NOMO-1 treated with DMSO at 0.1 percent for 48 hours (cell line): Measurements from ENCODE around the gene PLPPR3.

Experiments used
- DNase-seq: peaks from one replicate; lab custom pipeline; 2025; ENCODE audit not compliant: unreplicated experiment; lab: John Stamatoyannopoulos, UW

PLPPR3 gene, protein sequence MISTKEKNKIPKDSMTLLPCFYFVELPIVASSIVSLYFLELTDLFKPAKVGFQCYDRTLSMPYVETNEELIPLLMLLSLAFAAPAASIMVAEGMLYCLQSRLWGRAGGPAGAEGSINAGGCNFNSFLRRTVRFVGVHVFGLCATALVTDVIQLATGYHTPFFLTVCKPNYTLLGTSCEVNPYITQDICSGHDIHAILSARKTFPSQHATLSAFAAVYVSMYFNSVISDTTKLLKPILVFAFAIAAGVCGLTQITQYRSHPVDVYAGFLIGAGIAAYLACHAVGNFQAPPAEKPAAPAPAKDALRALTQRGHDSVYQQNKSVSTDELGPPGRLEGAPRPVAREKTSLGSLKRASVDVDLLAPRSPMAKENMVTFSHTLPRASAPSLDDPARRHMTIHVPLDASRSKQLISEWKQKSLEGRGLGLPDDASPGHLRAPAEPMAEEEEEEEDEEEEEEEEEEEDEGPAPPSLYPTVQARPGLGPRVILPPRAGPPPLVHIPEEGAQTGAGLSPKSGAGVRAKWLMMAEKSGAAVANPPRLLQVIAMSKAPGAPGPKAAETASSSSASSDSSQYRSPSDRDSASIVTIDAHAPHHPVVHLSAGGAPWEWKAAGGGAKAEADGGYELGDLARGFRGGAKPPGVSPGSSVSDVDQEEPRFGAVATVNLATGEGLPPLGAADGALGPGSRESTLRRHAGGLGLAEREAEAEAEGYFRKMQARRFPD

DNA sequence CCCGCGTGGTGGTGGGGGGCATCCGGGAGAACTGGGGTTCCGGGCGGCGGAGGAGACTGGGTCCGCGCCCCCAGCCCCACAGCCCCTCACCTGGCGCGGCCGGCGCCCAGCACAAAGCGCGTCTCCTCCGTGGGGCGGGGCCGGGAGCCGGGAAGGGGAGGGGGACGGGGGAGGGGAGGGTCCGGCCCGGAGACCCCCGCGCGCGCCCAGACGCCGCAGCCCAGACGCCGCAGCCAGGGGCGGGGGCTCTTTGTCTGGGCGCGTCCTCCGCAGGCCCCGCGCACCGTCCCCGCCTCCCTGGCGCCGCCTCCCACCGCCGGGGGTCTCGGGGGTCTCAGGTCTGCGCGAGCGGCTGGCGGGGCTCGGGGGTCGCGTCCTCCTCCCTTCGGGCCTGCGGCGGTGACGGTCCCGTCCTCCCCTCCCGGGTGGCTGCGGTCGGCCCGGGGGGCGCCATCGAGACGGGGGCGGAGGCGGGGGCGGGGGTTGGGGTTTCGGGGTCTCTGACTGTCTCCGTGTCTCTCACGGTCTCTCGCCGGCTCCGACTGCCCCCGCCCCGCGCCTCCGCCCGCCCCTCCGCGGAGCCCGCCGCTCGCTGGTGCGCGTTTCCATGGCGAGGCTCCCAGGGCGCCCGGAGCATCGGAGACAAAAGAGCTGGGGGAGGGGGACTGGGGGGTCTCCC is at the start of gene PLPPR3:
Gene PLPPR3, minus strand, starts transcription at position 131 of the 679 bp plus-strand sequence. CDS start 396 bp downstream, outside the sequence.
- DNase-seq, result peak; percentile 59

DNA sequence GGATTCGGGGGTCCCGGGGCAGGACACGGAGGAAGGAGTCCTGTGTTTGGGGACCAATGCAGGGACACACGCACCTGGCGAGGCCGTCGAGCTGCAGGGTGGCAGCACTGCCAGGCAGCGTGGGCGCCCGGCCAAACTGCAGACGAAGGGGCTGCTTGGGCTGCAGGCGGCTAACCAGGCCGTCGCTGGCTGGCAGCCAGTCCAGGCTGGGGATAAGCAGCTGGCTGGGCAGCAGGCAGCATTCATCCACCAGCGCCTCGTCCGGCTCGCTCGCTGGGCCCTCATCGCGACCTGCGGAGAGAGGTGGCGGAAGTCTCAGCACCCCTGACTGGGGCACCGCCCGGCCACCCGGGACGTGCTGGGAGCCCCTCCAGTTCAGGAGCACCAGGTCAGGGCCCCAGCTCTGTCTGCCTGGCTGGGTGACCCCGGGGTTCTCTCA is 49.2 kb upstream of the PLPPR3 start:
- DNase-seq, result no peak

DNA sequence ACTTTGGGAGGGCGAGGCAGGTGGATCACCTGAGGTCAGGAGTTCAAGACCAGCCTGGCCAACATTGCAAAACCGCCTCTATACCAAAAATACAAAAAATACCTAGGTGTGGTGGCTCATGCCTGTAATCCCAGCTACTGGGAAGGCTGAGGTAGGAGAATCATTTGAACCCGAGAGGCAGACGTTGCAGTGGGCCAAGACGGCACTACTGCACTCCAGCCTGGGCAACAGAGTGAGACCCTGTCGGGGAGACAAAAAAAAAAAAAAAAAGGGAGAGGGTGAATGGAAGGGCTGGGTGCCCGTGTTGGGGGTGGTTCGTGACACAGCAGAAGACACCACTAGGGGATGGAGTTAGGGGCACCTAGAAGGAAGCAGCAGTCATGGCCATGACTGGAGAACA is 48.6 kb upstream of the PLPPR3 start:
- DNase-seq, result no peak

DNA sequence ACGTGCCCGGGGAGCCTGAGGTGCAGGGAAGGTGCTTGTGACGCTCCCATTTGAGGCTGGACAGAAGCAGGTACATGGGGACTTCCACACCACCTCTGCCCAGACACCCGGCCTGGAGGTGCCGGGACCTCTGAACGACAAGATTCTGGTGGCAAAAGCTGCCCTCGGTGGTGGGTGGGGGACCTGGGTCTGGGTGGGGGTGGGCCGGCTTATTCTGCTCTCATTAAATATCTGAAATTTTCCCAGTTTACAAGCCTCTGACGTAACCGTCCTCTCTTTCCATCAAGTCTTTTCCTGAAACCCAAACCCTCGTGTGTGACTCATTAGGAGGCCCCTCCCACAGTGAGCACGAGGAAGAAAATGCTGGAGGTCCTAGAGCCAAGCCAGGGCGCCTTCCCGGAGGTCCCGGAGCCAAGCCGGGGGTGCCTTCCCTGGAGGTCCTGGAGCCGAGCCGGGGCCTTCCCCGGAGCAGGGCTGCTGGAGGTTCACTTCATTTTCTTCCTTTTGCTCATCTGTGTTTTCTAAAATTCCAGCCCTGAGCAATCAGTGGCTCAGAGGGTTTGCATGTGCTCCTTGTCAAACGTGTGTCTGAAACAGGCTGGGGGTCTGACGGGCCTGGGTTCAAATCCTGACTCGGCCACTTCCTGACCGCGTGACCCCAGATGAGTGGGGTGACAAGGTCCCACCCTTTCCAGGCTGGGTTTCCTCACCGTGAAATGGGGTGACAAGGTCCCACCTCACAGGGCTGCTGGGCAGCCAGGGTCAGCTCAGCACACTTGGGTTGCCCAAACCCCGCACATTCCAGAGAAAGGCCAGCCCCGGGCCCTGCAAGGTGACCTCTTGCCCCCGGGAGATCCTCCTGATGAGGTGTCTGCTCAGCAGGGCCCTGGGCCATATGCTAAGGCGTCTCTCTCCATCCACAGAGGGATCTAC is 47.8 kb upstream of the PLPPR3 start:
- no peak for DNase-seq

DNA sequence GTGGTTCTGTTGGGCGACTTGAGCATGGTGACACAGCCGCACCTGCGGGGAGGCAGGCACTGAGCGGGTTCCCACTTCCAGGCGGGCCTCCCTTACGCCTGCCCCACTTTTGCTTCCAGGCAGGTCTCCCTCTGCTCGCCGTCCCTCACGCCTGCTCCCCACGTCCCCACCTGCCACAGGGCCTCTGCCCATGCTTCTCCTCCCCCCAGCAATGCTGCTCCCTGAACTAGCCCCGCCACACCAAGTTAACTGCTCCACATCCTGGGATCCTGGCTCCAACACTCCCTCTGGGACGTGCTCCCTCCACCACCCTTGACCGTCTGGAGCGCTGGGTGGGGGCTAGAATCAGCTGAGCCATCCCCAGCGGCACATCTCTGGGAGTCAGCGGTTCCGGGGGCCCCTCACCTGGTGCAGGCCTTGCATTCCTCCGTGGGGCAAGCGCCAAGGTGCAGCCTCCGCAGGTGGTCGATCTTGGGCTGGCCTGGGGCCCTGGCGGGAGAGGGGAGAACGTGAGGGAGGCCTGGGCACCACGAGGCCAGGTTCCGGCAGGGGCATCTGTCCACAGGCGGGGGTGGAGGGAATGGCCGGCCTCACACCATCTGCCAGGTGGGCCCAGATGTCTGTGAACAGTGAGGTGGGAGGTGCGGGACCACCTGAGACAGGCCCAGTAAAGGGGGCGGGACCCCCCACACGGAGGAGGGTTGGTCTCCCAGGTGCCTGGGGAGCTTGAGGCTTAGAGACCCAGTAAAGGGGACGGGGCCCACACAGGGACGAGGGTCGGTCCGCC is 46.9 kb upstream of the PLPPR3 start:
- DNase-seq, result no peak

DNA sequence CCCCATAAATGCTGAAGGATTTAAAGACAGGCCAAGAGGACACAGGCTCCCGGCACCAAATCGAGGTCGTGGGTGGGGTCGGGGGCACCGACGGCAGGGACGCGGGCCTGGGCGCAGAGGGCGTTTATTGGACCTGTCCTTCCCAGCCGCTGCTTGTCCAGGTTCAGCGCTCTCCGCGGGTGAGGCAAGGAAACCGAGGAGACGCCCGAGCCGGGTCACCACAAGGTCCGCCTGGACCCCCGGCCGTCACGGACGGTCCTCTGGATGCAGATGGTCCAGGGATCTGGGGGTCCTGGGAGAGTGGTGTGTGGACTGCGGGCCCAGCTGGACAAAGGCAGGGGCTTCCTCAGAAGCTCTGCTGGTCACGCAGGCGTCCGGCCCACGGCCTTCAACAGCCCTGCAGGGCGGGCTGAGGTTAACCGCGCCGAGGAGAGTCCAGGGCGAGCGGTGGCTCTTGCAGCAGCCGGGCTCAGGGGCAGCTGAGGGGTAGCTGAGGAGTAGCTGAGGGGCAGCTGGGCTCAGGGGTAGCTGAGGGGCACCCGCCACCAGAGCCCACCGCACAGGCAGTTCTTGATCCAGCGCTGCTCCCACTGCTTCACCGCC is 46.2 kb upstream of the PLPPR3 start:
- DNase-seq, result no peak

DNA sequence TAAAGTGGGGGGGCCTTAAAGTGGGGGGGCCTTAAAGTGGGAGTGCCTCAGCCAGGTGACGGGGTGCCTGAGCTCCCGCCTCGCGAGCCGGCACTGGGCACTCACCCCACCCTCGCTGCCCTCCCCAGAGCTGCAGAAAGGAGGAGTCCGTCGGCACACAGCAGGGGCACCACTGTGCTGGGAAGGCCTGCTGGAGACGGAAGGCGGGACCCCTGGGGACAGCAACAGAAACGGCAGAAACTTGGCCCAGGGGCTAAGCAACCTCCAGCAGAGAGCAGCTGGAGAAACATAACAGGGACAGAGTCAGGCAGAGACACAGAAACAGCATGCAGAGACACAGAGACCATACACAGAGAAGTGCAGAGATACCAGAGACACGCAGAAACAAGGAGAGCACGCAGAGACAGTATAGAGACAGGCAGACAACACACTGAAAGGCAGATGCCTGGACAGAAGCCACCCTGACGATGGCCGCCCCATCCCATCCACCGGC is 45.6 kb upstream of the PLPPR3 start:
- DNase-seq, result no peak

DNA sequence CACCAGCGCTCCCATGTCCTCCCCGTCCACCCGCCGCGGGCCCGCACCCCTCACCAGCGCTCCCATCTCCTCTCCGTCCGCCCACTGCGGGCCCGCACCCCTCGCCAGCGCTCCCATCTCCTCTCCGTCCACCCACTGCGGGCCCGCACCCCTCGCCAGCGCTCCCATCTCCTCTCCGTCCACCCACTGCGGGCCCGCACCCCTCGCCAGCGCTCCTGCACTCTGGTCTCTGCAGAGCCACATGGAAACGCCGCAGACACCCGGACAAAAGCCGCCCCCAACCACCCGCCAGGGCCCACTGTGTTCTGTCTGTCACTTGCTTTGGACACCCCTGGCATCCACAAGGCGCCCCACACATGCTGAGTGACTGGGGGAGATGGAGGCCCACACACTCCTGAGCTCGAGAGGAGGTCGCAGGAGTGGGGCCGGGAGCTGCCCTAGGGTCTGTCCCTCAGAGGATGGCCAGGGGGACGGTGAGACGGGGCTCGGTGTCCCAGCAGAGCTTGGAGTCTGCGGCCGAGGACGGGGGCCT is 45.1 kb upstream of the PLPPR3 start:
- DNase-seq, result no peak

DNA sequence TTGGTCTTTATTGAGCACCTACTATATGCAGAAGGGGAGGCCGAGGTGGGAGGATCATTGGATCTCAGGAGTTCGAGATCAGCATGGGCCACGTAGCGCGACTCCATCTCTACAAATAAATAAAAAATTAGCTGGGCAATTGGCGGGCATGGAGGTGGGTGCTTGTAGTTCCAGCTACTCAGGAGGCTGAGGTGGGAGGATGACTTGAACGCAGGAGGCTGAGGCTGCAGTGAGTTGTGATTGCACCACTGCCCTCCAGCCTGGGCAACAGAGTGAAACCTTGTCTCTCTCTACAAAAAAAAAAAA is 41.5 kb upstream of the PLPPR3 start:
- no peak for DNase-seq

DNA sequence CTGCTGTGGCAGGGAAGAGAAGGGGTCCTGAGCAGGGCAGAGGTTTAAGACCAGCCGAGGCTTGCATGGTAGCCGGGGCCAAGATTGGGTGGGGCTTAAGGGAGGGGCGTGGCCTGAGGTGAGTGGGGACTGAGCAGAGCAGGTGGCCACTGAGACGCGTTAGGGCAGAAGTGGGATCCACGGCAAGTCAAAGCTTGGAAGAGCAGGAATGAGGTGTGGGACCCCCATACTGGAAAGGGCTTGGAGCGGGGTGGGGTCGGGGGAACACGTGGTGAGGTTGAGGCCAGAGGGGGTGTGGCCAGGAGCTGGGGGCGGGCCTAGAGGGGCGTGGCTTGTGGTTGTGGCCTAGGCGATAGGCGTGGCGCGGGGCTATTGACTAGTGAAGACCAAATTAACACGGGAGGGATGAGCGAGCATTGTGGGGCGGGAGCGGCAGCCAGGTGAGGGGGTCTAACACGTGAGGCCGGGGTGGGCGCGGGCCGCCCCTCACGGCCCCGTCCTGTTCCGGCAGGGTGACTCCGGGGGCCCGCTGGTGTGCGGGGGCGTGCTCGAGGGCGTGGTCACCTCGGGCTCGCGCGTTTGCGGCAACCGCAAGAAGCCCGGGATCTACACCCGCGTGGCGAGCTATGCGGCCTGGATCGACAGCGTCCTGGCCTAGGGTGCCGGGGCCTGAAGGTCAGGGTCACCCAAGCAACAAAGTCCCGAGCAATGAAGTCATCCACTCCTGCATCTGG is 41.0 kb upstream of the PLPPR3 start:
- no peak for DNase-seq

DNA sequence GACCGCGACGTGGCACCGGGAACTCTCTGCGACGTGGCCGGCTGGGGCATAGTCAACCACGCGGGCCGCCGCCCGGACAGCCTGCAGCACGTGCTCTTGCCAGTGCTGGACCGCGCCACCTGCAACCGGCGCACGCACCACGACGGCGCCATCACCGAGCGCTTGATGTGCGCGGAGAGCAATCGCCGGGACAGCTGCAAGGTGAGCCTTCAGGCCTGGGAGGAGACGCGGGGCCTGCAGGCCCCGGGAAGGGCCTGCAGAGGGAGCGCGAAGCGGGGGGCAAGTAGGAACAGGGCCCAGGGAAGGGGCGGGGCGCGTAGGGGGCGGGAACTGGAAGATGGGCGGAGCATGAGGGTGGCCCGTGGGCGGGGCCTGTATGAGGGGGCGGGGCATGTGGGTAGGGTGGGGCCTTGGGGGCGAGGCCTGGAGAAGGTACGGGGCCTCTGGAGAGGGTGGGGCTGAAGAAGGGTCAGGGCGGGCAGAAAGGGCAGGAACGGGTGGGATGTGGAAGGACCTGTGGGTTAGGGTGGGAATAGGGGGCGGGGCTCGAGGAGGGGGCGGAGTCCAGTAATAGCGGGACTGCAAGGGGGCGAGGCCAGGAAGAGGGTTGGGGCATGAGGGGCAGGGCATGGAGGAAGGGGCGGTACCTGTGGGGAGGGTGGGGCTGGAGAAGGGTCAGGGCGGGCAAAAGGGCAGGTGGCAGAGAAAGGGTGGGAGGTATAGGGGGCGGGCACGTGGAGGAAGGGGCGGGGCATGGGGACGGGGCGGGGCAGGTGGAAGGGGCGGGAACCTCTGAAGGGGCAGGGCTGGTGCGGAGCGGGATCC is 40.2 kb upstream of the PLPPR3 start:
- DNase-seq, result no peak

DNA sequence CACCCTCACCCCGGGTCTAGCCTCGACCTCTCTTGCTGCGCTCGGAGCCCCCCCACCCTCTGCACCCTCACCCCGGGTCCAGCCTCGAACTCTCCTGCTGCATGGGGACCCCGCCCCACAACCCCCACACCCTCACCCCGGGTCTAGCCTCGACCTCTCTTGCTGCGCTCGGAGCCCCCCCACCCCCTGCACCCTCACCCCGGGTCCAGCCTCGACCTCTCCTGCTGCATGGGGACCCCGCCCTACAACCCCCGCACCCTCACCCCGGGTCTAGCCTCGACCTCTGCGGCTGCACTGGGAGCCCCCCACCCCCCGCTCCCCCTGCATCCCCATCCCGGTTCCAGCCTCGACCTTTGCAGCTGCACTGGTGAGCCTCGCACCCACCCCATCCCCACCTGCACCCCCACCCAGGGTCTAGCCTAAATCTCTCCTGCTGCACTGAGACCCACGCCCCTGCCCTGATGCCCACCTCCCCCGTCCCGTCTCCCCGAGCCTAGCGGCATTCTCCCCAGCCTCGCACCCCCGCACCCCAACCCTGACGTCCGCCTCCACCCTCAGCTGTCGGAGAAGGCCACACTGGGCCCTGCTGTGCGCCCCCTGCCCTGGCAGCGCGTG is 39.5 kb upstream of the PLPPR3 start:
- no peak for DNase-seq

DNA sequence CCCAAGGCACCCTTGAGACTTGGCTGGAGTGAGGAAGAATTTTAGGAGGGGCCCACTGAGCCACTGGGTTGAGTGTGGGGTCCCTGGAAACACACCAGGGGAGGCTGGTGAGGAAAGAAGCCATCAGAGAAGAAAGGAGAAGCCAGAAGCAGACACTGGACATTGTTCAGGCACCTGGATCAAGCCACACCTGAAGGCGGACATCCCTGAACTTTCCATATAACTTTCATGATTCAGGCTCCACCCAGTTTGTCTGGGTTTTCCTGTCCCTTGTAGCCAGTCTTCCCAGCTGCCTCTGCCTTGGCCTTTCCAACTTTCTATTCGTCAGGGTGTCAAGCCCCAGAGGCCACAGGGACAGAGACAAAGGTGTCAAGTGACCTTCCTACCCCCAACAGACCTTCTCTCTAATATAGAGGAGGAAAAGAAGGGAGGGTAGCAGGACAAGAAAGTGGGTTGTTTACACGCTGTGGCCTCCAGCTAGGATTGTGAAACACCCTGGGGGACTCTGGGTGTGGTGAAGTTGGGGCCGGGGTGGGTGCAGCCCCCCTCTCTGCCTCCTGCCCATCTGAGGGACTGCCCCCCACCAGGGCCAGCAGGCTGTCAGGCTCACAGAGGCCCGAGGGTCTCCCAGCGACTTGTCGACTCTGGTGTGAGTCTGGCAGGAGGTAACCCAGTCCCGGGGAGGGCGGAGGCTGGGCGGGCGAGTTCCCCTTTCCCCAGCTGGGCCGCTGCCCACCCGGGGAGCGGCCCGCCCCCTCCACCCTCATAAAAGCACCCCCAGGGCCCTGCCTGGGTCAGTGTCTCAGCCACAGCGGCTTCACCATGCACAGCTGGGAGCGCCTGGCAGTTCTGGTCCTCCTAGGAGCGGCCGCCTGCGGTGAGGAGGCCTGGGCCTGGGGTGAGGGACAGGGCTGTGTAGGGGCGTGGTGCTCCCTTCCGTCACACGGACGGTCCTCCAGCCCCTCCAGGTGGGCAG is 37.4 kb upstream of the PLPPR3 start, which contains the start of gene CFD:
Gene CFD, plus strand, starts transcription at position 797 of the 976 bp plus-strand sequence. Its CDS starts 26 bp downstream, at position 823.
- DNase-seq, result peak; percentile 69

DNA sequence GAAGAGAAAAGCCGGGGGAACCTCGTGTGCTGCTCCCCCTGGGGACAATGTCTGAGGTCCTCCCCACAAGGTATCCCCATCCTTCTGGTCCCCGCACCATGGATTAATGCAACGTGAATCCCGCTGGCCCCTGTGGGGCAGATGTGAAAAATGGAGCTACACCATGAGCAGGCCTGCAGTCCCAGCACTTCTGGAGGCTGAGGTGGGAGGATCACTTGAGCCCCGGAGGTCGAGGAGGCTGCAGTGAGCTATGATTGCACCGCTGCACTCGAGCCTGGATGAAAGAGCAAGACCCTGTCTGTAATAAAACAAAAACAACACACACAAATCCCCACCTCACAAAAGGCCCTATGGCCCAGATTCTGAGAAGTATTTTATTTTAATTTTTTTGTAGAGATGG is 36.5 kb upstream of the PLPPR3 start:
- DNase-seq, result no peak

DNA sequence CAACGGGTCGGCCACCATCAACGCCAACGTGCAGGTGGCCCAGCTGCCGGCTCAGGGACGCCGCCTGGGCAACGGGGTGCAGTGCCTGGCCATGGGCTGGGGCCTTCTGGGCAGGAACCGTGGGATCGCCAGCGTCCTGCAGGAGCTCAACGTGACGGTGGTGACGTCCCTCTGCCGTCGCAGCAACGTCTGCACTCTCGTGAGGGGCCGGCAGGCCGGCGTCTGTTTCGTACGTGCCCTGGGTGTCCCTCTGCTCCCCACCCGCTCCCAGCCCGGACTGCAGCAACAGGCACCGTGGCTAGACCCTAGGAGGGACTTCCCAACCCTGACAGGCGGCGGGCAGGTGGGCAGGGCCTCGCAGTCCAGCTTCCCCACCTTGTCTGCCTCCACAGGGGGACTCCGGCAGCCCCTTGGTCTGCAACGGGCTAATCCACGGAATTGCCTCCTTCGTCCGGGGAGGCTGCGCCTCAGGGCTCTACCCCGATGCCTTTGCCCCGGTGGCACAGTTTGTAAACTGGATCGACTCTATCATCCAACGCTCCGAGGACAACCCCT is 33.9 kb upstream of the PLPPR3 start:
- DNase-seq, result no peak

DNA sequence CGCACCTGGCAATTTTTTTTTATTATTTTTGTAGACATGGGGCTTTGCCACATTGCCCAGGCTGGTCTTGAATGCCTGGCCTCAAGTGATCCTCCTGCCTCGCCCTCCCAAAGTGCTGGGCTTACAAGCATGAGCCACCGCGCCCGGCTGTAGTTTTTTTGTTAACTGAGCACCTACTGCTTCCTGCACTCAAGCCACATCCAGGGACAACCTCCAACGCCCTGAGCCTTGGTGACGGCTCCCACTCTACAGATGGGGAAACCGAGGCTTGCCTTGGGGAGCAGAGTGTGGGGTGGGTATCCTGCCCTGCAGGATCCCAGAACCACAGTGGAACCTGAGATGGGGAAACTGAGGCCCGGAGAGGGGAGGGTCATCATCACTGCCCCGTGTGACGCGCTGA is 33.4 kb upstream of the PLPPR3 start:
- no peak for DNase-seq
